A172 (cell line): Measurements from ENCODE around the gene CYB5A. TPM values are rescaled to one million over a fixed set of nuclear protein-coding genes. Genes with fewer than 3 reads are reported as not detected.
"Not testable (repeated sequence)": the region's sequence is repeated elsewhere in the genome, so short reads cannot be mapped to it uniquely, and the experiment has no call there.

Experiments
- DNase-seq: peaks from one replicate; pipeline ENCODE4 v3.0.0-alpha.2; 2015; ENCODE audit warnings: low spot score
- total RNA-seq: library from RNA; depleted of rRNA; stranded (reverse); fragments of >200 nt; shearing (Covaris generic); gene quantifications from 2 replicates; pipeline ENCODE4 v1.2.3, GENCODE V29; 2014; rRNA removed

CYB5A gene
- total RNA-seq = 0.60 and 5.7 TPM in 2 replicates

GRCh38 chr18:74291771-74292540, at the start of gene CYB5A:
CYB5A (minus strand) TSS chr18:74291963; CDS start chr18:74291875, 88 bp downstream.
- DNase-seq = no peak

GRCh38 chr18:74337912-74338309, 46.1 kb upstream of the CYB5A start:
- DNase-seq = no peak

GRCh38 chr18:74337155-74337911, 45.6 kb upstream of the CYB5A start:
- no peak for DNase-seq

GRCh38 chr18:74336656-74337055, 44.9 kb upstream of the CYB5A start:
- DNase-seq = no peak

- no peak for DNase-seq
Observed at GRCh38 chr18:74334242-74334893, 42.6 kb upstream of the CYB5A start.

GRCh38 chr18:74333091-74333490, 41.3 kb upstream of the CYB5A start:
- DNase-seq = no peak

GRCh38 chr18:74331404-74331803, 39.6 kb upstream of the CYB5A start:
- DNase-seq = peak; percentile 25

- DNase-seq = no peak
Observed at GRCh38 chr18:74329688-74330205, 38.0 kb upstream of the CYB5A start.

- DNase-seq = peak; percentile 0
Observed at GRCh38 chr18:74328206-74328605, 36.4 kb upstream of the CYB5A start.

- DNase-seq = not testable (repeated sequence)
Observed at GRCh38 chr18:74326791-74327190, 35.0 kb upstream of the CYB5A start.

GRCh38 chr18:74326231-74326630, 34.5 kb upstream of the CYB5A start:
- no peak for DNase-seq

- peak; percentile 65 for DNase-seq
Observed at GRCh38 chr18:74316257-74317170, 24.8 kb upstream of the CYB5A start.

- no peak for DNase-seq
Observed at GRCh38 chr18:74315464-74316256, 23.9 kb upstream of the CYB5A start, which contains the start of gene C18orf63. C18orf63 (plus strand) TSS chr18:74315839; CDS start chr18:74317866, 2,027 bp downstream.

GRCh38 chr18:74314759-74315463, 23.1 kb upstream of the CYB5A start:
- no peak for DNase-seq

GRCh38 chr18:74311000-74311399, 19.2 kb upstream of the CYB5A start:
- DNase-seq = no peak

GRCh38 chr18:74310411-74310810, 18.6 kb upstream of the CYB5A start:
- DNase-seq = peak; percentile 41

GRCh38 chr18:74303936-74304335, 12.2 kb upstream of the CYB5A start:
- peak; percentile 59 for DNase-seq

GRCh38 chr18:74303306-74303705, 11.5 kb upstream of the CYB5A start:
- DNase-seq = no peak

GRCh38 chr18:74299746-74300145, 8.0 kb upstream of the CYB5A start:
- DNase-seq = peak; percentile 16

GRCh38 chr18:74299162-74299561, 7.4 kb upstream of the CYB5A start:
- DNase-seq = no peak
